Fibroblast of skin of back (primary cell): ENCODE data around the gene PLP1.
A peak's percentile ranks its signal among the peaks of the same experiment; 100 is the strongest.

Experiments
- DNase-seq: peaks from one replicate; pipeline ENCODE4 v3.0.0-alpha.2; 2013

The PLP1 gene

GRCh38 chrX:103830848-103831247 is 54.2 kb downstream of the PLP1 start:
- no peak for DNase-seq

DNA sequence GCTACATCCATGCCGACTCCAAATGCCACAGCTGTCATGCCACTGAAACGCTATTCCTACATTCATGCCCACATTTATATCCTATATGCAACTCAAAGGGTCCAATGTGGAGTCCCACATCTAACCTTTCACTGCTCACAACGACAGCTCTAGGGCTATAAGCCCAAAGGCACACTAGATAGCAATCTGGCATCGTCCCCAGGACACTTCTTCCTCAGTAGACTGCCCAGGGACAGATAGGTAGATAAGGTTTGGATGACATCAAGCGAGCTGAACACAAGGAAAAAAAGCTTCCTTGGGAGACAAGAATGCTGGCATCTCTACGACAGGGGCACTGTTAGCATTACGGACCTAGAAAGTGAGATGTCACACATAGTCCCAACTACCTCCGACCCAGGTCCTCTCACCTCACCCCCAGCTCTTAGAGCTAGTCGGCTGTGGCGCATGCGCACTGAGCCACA is 54.7 kb downstream of the PLP1 start:
- DNase-seq: no peak

DNA sequence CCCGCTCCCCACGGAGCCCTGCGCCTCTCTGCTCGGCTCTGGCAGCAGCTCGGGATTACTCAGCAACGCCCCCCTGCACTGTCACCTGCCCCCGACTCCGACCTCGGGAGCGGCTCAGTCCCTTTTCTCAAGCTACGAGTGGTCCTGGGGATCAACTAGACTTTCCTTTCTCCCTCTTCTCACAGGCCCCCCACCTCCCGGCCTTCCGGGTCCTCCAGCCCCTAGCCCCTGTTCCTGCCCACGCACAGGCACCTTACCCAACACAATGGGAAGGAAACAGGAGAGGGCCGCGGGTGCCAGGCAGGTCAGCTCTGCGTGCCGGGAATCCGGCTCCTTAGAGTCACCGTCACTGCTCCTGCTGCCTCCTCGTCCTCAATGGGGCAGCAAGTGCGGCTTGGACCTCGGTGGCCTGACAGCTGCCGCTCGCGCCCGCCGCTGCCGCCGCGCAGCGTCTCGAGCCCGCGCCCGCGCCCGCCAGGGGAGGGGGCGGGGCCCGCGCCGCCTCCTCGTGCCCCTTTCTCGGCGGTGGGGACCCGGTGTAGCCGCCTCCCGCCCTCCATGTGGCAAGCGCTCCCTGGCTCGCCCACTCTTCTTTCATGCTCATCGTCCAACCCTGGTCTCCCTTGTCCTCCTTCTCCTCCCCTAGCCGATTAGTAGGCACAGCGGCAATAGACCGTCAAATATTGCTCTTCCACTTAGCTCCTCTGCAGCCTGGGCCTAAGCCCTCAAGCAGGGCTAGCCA is 55.3 kb downstream of the PLP1 start, which contains the start of gene RAB9B:
TSS of gene RAB9B (minus strand) at position 455 of the 742 bp plus-strand sequence. CDS start 6,473 bp downstream, outside the sequence.
- DNase-seq: peak; percentile 43

- DNase-seq: peak; percentile 30
Observed at GRCh38 chrX:103839404-103839803, 62.8 kb downstream of the PLP1 start.
